Uterus (tissue), 2 donors: ENCODE measurements around the gene SRSF10.

Experiments used
- POLR2A ChIP-seq, 2 donors: fragments of 450-650 bp; IDR thresholded peaks; one replicate each; pipeline ENCODE4 v1.6.1; 2016; ENCODE audit warnings: antibody characterized with exemption in 2 of 2, mild to moderate bottlenecking in 1 of 2, moderate library complexity in 1 of 2
- TF ChIP-seq, protein P1 (sequence below), 4 experiments: fragments of 200-600 bp in 2 of 4; fragments of 450-650 bp in 2 of 4; sonication (generic) in 2 of 4; IDR thresholded peaks; one replicate each; pipeline ENCODE4 v1.5.1; 2016 to 2019; ENCODE audit warnings: antibody characterized with exemption in 4 of 4, mild to moderate bottlenecking in 2 of 4, moderate library complexity in 1 of 4

GRCh38 chr1:23995431-23995837 is 15.3 kb upstream of the SRSF10 start:
- TF ChIP-seq, protein P1, sequence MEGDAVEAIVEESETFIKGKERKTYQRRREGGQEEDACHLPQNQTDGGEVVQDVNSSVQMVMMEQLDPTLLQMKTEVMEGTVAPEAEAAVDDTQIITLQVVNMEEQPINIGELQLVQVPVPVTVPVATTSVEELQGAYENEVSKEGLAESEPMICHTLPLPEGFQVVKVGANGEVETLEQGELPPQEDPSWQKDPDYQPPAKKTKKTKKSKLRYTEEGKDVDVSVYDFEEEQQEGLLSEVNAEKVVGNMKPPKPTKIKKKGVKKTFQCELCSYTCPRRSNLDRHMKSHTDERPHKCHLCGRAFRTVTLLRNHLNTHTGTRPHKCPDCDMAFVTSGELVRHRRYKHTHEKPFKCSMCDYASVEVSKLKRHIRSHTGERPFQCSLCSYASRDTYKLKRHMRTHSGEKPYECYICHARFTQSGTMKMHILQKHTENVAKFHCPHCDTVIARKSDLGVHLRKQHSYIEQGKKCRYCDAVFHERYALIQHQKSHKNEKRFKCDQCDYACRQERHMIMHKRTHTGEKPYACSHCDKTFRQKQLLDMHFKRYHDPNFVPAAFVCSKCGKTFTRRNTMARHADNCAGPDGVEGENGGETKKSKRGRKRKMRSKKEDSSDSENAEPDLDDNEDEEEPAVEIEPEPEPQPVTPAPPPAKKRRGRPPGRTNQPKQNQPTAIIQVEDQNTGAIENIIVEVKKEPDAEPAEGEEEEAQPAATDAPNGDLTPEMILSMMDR (IDR thresholded peaks at IDR 0.05) = no peak
- no peak for TF ChIP-seq POLR2A (IDR thresholded peaks at IDR 0.05)
